GM18519 (cell line): ENCODE results near the gene CENPU.

Source experiments
- ATAC-seq: cut with Tn5 transposase; IDR thresholded peaks from one replicate; pipeline ENCODE4 v1.9.1; 2021; ENCODE audit warnings: mild to moderate bottlenecking, moderate library complexity; ENCODE audit not compliant: unreplicated experiment, low FRiP score

The CENPU gene

GRCh38 chr4:184647266-184648053 lies 86.4 kb downstream of the CENPU start:
- no peak for ATAC-seq

GRCh38 chr4:184645904-184646610 lies 87.8 kb downstream of the CENPU start:
- no peak for ATAC-seq

GRCh38 chr4:184644553-184645307 lies 89.2 kb downstream of the CENPU start:
- no peak for ATAC-seq
